Ectodermal cell (in vitro differentiated cells): ENCODE data around the gene IL18R1.

ENCODE experiments used
- H3K27ac ChIP-seq: 2 replicates; pipeline ENCODE4 v1.7.0; 2013; ENCODE audit warnings: mild to moderate bottlenecking, low read depth, low read length; ENCODE audit not compliant: insufficient read depth, poor library complexity, severe bottlenecking
- H3K27me3 ChIP-seq: 2 replicates; pipeline ENCODE4 v1.7.0; 2013; ENCODE audit warnings: mild to moderate bottlenecking, low read length; ENCODE audit not compliant: insufficient read depth, control insufficient read depth, poor library complexity, severe bottlenecking
- H3K36me3 ChIP-seq: one replicate; pipeline ENCODE4 v1.7.0; 2013; ENCODE audit warnings: low read length; ENCODE audit not compliant: control insufficient read depth, insufficient read depth
- H3K4me1 ChIP-seq: one replicate; pipeline ENCODE4 v1.7.0; 2013; ENCODE audit warnings: low read length; ENCODE audit not compliant: control insufficient read depth, insufficient read depth
- H3K4me3 ChIP-seq: 2 replicates; pipeline ENCODE4 v1.7.0; 2013; ENCODE audit warnings: low read depth, low read length, control low read depth; ENCODE audit not compliant: insufficient read depth
- H3K9me3 ChIP-seq: 2 replicates; pipeline ENCODE4 v1.7.0; 2013; ENCODE audit warnings: mild to moderate bottlenecking, low read length, moderate library complexity; ENCODE audit not compliant: control insufficient read depth
- WGBS, 2 experiments: methylation state at CpG; one replicate each; pipeline ENCODE4 v1.1.7; 2013; ENCODE audit warnings: missing lambda C conversion rate in 2 of 2; 5-methylcytosine and 5-hydroxymethylcytosine counted together

IL18R1 gene

GRCh38 chr2:102410952-102411351 lies 55.4 kb downstream of the IL18R1 start:
- WGBS, 2 experiments = 87 to 97% methylated on average over 3 of the region's 3 CpGs

GRCh38 chr2:102412199-102412598 lies 56.6 kb downstream of the IL18R1 start:
- 87 to 91% methylated on average over 3 of the region's 3 CpGs for WGBS, 2 experiments
- Histone ChIP-seq H3K27me3 (no peaks in the 10 kb centered on the region), H3K4me1 (no peaks in the 10 kb centered on the region), H3K9me3 (no peaks in the 10 kb centered on the region), H3K27ac (no peak overlapping the region), H3K4me3 (no peak overlapping the region), H3K36me3 (no peaks in the 10 kb centered on the region)

More at GRCh38 chr2:102410952-102411351, 55.4 kb downstream of the IL18R1 start:
- Histone ChIP-seq H3K4me3 (no peak overlapping the region), H3K27me3 (no peaks in the 10 kb centered on the region), H3K36me3 (no peaks in the 10 kb centered on the region), H3K27ac (no peak overlapping the region), H3K4me1 (no peaks in the 10 kb centered on the region), H3K9me3 (no peaks in the 10 kb centered on the region)

- Histone ChIP-seq H3K36me3 (no peaks in the 10 kb centered on the region), H3K4me1 (no peaks in the 10 kb centered on the region), H3K4me3 (no peak overlapping the region), H3K9me3 (no peaks in the 10 kb centered on the region), H3K27ac (no peak overlapping the region), H3K27me3 (no peaks in the 10 kb centered on the region)
- WGBS, 2 experiments = 78 to 100% methylated on average over 1 of the region's 1 CpG
Measured at GRCh38 chr2:102417946-102418345, 62.4 kb downstream of the IL18R1 start.

GRCh38 chr2:102418421-102418961 lies 62.9 kb downstream of the IL18R1 start:
- 90 to 93% methylated on average over 2 of the region's 2 CpGs for WGBS, 2 experiments
- no peaks in the 10 kb centered on the region for H3K4me1 ChIP-seq
- H3K4me3 ChIP-seq = no peak overlapping the region
- H3K9me3 ChIP-seq = no peaks in the 10 kb centered on the region
- no peaks in the 10 kb centered on the region for H3K36me3 ChIP-seq
- no peaks in the 10 kb centered on the region for H3K27me3 ChIP-seq
- no peak overlapping the region for H3K27ac ChIP-seq

- no peaks in the 10 kb centered on the region for H3K36me3 ChIP-seq
- no peaks in the 10 kb centered on the region for H3K27me3 ChIP-seq
- no peak overlapping the region for H3K27ac ChIP-seq
- H3K4me3 ChIP-seq = no peak overlapping the region
- WGBS, 2 experiments = 90 to 93% methylated on average over 4 of the region's 4 CpGs
- H3K9me3 ChIP-seq = no peaks in the 10 kb centered on the region
- H3K4me1 ChIP-seq = no peaks in the 10 kb centered on the region
Measured at GRCh38 chr2:102420290-102420689, 64.7 kb downstream of the IL18R1 start.

GRCh38 chr2:102421890-102422759 lies 66.5 kb downstream of the IL18R1 start:
- H3K27me3 ChIP-seq = no peaks in the 10 kb centered on the region
- H3K36me3 ChIP-seq = no peaks in the 10 kb centered on the region
- no peak overlapping the region for H3K27ac ChIP-seq
- H3K4me1 ChIP-seq = no peaks in the 10 kb centered on the region
- H3K9me3 ChIP-seq = no peaks in the 10 kb centered on the region
- no peak overlapping the region for H3K4me3 ChIP-seq
- WGBS, 2 experiments = 86 to 87% methylated on average over 5 of the region's 5 CpGs

GRCh38 chr2:102422910-102423309 lies 67.3 kb downstream of the IL18R1 start, which contains the start of gene IL18RAP:
IL18RAP (plus strand) TSS chr2:102423160; CDS start chr2:102423278, 118 bp downstream.
- 93 to 94% methylated on average over 3 of the region's 3 CpGs for WGBS, 2 experiments
- H3K27me3 ChIP-seq = no peaks in the 10 kb centered on the region
- H3K4me3 ChIP-seq = no peak within 1 kb of the TSS

GRCh38 chr2:102423368-102423767 lies 67.8 kb downstream of the IL18R1 start:
- Histone ChIP-seq H3K27me3 (no peaks in the 10 kb centered on the region), H3K4me3 (no peak overlapping the region), H3K36me3 (no peaks in the 10 kb centered on the region), H3K4me1 (no peaks in the 10 kb centered on the region), H3K9me3 (no peaks in the 10 kb centered on the region), H3K27ac (no peak overlapping the region)
- 90 to 94% methylated on average over 2 of the region's 2 CpGs for WGBS, 2 experiments

More at GRCh38 chr2:102422910-102423309, 67.3 kb downstream of the IL18R1 start, which contains the start of gene IL18RAP:
- no peaks in the 10 kb centered on the region for H3K4me1 ChIP-seq
- no peaks in the 10 kb centered on the region for H3K36me3 ChIP-seq
- no peak within 1 kb of the TSS for H3K27ac ChIP-seq
- H3K9me3 ChIP-seq = no peaks in the 10 kb centered on the region

- Histone ChIP-seq H3K4me1 (no peaks in the 10 kb centered on the region), H3K4me3 (no peak overlapping the region), H3K27me3 (no peaks in the 10 kb centered on the region), H3K36me3 (no peaks in the 10 kb centered on the region), H3K9me3 (no peaks in the 10 kb centered on the region), H3K27ac (no peak overlapping the region)
- WGBS, 2 experiments = 88 to 96% methylated on average over 3 of the region's 3 CpGs
Measured at GRCh38 chr2:102424754-102425153, 69.2 kb downstream of the IL18R1 start.

- no peak overlapping the region for H3K27ac ChIP-seq
- no peaks in the 10 kb centered on the region for H3K9me3 ChIP-seq
- no peaks in the 10 kb centered on the region for H3K36me3 ChIP-seq
- H3K4me1 ChIP-seq = no peaks in the 10 kb centered on the region
- H3K4me3 ChIP-seq = no peak overlapping the region
- no peaks in the 10 kb centered on the region for H3K27me3 ChIP-seq
- WGBS, 2 experiments = 89 to 90% methylated on average over 3 to 4 of the region's 5 CpGs
Measured at GRCh38 chr2:102425441-102426132, 70.0 kb downstream of the IL18R1 start.
